ENCODE results near the gene SLC22A16. TPM values are rescaled to one million over a fixed set of nuclear protein-coding genes. Genes with fewer than 3 reads are reported as not detected.
"Not testable (repeated sequence)": the region's sequence is repeated elsewhere in the genome, so short reads cannot be mapped to it uniquely, and the experiment has no call there.

The SLC22A16 gene
- total RNA-seq, 1 donor from 2014 or later: not detected

GRCh38 chr6:110490110-110490509, 13.7 kb upstream of the SLC22A16 start:
- DNase-seq (ENCODE audit: low read depth in 2 of 2): no peak

DNA sequence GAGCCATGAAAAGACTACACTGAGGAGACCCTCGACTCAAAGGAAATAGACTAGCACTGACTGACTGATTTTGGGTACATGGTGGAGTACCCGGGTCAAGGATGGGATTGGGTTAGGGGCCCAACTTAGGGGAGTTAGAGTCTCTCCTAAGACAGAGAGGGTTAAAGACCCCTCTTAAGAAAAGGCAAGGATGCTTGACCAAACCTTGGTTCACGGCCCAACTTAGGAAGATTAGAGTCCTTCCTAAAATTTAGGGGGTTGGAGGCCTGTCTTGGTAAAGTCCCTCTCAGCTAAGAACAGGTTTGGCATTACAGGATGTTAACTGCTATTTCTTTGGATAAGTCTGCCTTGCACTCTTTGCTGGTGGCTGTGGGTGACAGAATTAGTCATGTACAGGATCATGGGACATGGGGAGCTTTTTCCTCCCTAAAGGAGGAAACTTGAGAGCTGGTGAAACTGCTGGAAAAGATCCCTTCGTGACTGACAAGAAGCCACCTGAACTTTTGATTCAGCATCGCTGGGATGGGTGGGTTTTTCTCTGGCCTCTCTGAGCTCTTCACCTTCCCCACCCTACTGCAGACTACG, 12.3 kb upstream of the SLC22A16 start:
- DNase-seq (ENCODE audit: low read depth in 2 of 2): no peak

- DNase-seq (ENCODE audit: low read depth in 2 of 2): not testable (repeated sequence)
Observed at GRCh38 chr6:110487968-110488381, 11.6 kb upstream of the SLC22A16 start.

GRCh38 chr6:110486756-110487155, 10.3 kb upstream of the SLC22A16 start:
- no peak for DNase-seq (ENCODE audit: low read depth in 2 of 2)

- peak in 1 of 2 donors; percentile 11 for DNase-seq (ENCODE audit: low read depth in 2 of 2)
Observed at GRCh38 chr6:110485491-110485890, 9.1 kb upstream of the SLC22A16 start.

DNA sequence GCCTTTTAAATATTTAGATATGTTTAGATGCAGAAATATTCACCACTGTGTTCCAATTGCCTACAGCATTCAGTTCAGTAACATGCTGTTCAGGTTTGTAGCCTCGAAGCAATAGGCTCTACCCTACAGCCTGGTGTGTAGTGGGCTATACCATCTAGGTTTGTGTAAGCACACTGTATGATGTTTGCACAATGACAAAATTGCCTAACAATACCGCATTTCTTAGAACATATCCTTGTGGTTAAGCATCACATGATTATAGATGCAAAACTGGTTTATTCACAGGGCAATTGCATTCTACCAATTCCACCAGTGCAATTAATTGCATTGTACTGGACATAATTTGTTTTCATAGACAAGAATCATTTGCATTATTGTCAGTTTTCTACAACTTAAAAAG, 7.9 kb upstream of the SLC22A16 start:
- DNase-seq (ENCODE audit: low read depth in 2 of 2): no peak

GRCh38 chr6:110482774-110483400, 6.5 kb upstream of the SLC22A16 start:
- no peak for DNase-seq (ENCODE audit: low read depth in 2 of 2)

GRCh38 chr6:110481081-110481480, 4.7 kb upstream of the SLC22A16 start:
- DNase-seq (ENCODE audit: low read depth in 2 of 2): no peak

- peak in 1 of 2 donors; percentile 48 for DNase-seq (ENCODE audit: low read depth in 2 of 2)
Observed at GRCh38 chr6:110475066-110475653, 1.3 kb downstream of the SLC22A16 start.

GRCh38 chr6:110474500-110474899, 1.9 kb downstream of the SLC22A16 start:
- DNase-seq (ENCODE audit: low read depth in 2 of 2): no peak

DNA sequence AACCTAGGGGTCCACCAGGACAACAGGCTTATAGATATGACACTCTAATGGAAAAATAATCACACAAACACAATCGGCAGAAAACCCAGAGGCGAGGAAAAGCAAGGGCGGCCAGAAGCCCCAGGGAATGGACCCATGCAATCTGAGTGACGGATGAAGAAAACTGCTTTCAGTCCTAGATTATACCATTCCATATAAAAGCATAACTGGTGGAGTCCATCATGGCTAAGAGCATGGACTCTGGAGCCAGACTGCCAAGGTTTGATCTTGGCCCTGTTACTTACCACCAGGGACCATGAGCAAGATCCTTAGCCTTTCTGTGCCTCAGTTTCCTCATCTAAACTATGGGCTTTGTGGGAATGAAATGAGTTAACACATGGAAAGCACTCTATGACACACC, 3.7 kb downstream of the SLC22A16 start:
- no peak for DNase-seq (ENCODE audit: low read depth in 2 of 2)

- DNase-seq (ENCODE audit: low read depth in 2 of 2): no peak
Observed at GRCh38 chr6:110471726-110472365, 4.6 kb downstream of the SLC22A16 start.

GRCh38 chr6:110468731-110469130, 7.7 kb downstream of the SLC22A16 start:
- no peak for DNase-seq (ENCODE audit: low read depth in 2 of 2)

- DNase-seq (ENCODE audit: low read depth in 2 of 2): no peak
Observed at GRCh38 chr6:110467566-110468140, 8.8 kb downstream of the SLC22A16 start.

- no peak for DNase-seq (ENCODE audit: low read depth in 2 of 2)
Observed at GRCh38 chr6:110462884-110463481, 13.4 kb downstream of the SLC22A16 start.

DNA sequence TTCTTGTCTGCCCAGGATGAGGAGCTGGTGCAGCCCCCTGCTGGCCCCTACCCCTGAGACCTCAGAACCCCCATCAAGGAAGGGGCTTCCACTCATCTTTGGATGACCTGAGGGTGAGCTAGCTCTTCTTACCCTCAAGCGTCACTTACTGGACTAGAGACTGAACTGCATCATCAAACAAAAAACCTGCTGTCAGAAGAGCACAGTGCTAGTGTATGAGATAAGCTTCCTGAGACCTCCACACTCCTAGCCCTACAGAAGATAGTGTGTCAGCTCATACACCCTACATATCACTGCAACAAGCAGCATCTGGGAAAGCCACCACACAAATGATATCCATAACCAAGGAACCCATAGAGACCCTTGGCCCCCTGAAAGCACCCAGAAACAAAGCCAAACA, 15.0 kb downstream of the SLC22A16 start:
- DNase-seq (ENCODE audit: low read depth in 2 of 2): no peak

DNA sequence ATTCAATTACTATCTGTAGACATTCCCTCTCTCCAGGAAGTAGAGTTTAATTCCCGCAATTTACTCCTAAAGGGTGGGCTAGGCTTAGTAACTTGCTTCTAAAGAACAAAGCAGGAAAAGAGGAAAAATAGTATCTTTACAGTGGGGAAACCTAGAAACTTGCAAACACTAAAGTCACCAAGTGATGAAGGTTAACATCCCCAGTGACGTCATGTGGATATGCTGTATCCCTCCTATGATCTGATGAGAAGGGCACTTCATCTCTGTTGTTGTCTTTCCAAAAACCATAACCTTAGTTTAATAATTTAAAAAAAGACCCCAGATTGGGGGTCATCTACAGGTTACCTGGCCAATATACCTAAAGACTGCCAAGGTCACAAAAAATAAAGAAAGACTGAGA, 17.3 kb downstream of the SLC22A16 start:
- no peak for DNase-seq (ENCODE audit: low read depth in 2 of 2)

DNA sequence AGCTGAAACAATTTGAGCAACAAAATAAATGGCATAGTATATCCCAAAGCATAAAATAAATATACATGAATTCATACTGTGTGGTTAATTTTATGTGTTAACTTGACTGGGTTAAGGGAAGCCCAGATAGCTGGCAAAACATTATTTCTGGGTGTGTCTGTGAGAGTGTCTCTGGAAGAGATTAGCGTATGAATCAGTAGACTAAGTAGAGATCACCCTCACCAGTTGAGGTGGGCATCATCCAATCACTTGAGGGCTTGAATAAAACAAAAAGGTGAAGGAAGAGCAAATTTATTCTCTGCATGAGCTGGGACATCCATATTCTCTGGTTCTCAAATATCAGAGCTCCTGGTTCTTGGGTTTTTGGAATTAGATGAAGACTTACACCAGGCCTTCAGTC, 17.9 kb downstream of the SLC22A16 start:
- no peak for DNase-seq (ENCODE audit: low read depth in 2 of 2)

DNA sequence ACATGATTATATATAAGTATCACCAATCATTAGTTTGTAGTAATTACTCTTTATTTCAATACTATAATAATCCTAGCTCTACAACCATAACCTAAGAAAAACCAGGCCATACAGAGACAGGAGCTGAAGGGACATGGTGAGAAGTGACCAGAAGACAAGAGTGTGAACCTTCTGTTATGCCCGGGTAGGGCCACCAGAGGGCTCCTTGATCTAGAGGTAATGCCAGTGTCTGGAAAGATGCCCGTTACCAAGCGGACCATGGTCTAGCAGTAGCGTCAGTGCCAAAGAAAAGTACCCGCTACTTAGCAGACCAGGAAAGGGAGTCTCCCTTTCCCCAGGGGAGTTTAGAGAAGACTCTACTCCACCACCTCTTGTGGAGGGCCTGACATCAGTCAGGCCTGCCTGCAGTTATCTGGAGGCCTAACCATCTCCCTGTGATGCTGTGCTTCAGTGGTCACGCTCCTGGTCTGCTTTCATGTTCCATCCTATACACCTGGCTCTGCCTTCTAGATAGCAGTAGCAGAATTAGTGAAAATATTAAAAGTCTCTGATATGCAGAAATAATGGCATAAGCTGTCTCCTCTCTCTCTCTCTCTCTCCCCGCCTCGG, 18.7 kb downstream of the SLC22A16 start:
- peak; percentile 67 to 68 for DNase-seq (ENCODE audit: low read depth in 2 of 2)

- DNase-seq (ENCODE audit: low read depth in 2 of 2): no peak
Observed at GRCh38 chr6:110456694-110457093, 19.7 kb downstream of the SLC22A16 start.

DNA sequence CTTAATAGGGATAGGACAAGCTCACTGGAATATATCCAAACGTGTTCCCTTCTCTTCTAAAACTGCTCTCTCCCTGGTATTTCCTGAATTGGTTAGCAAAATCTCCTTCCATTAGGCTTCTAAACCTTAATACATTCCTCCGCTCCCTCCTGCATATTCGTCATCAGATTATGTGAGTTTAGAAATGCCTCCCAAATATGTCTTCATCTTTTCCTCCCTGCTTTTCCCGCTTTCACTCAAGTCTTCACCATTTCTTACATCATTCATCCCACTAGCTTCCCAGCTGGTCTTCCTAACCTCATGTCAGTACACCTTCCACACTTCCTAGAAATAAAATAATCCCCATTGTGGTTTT, 26.9 kb downstream of the SLC22A16 start:
- no peak for DNase-seq (ENCODE audit: low read depth in 2 of 2)
